Measurements from ENCODE around the gene MAPKAP1. TPM values are rescaled to one million over a fixed set of nuclear protein-coding genes. Genes with fewer than 3 reads are reported as not detected.

MAPKAP1 gene
- total and polyA plus RNA-seq, 2 of the 13 experiments (the other 11 are each of a cell fraction or from before 2014, with no cell fraction given) = 45.0 to 64.3 TPM

- TF ChIP-seq ZBTB14 (CRISPR knock-in tag; IDR thresholded peaks at IDR 0.05) (peak; percentile 51), BHLHE40 (IDR thresholded peaks at IDR 0.05; ENCODE audit: low read length) (peak; percentile 67), SMC3 (IDR thresholded peaks at IDR 0.05; ENCODE audit: low read length) (no peak), ETV6 (CRISPR knock-in tag; conservative IDR thresholded peaks at IDR 0.05) (peak; percentile 78; the same call in 1 of the 2 replicates), TEF (CRISPR knock-in tag; IDR thresholded peaks at IDR 0.05) (peak; percentile 72; the same call in 1 of the 2 replicates), ZBTB10 (CRISPR knock-in tag; IDR thresholded peaks at IDR 0.05; ENCODE audit: borderline replicate concordance) (peak; percentile 86), ZZZ3 (CRISPR knock-in tag; IDR thresholded peaks at IDR 0.05; ENCODE audit: borderline replicate concordance) (no peak), ZNF747 (CRISPR knock-in tag; IDR thresholded peaks at IDR 0.05; ENCODE audit: borderline replicate concordance) (peak; percentile 98), SMARCE1 (IDR thresholded peaks at IDR 0.05; ENCODE audit: borderline replicate concordance) (no peak), YEATS4 (CRISPR knock-in tag; IDR thresholded peaks at IDR 0.05; ENCODE audit: borderline replicate concordance) (peak; percentile 87), PLSCR1 (CRISPR knock-in tag; IDR thresholded peaks at IDR 0.05; ENCODE audit: borderline replicate concordance) (no peak), FUBP1 (CRISPR knock-in tag; IDR thresholded peaks at IDR 0.05; ENCODE audit: borderline replicate concordance) (no peak), ZNF558 (CRISPR knock-in tag; IDR thresholded peaks at IDR 0.05; ENCODE audit: borderline replicate concordance) (peak; percentile 94; the same call in 1 of the 2 replicates), SMARCC2 (IDR thresholded peaks at IDR 0.05) (no peak), RBM22 (optimal IDR thresholded peaks at IDR 0.05; ENCODE audit: low read length) (no peak), RFXANK (CRISPR knock-in tag; IDR thresholded peaks at IDR 0.05) (0 out of 2 replicates have a peak, but pooled peaks have one; percentile 40), ZNF331 (CRISPR knock-in tag; IDR thresholded peaks at IDR 0.05) (peak; percentile 80; the same call in 1 of the 2 replicates), ZNF563 (CRISPR knock-in tag; IDR thresholded peaks at IDR 0.05) (peak; percentile 98), HES4 (CRISPR knock-in tag; IDR thresholded peaks at IDR 0.05; ENCODE audit: borderline replicate concordance) (peak; percentile 97), HNRNPL (IDR thresholded peaks at IDR 0.05; ENCODE audit: low read depth, low read length) (peak; percentile 91)
Observed at GRCh38 chr9:125746017-125746773, 39.2 kb upstream of the MAPKAP1 start (continued).

Measured in HepG2 (cell line).